H9 (cell line): ENCODE results near the gene MAP3K21. TPM values are rescaled to one million over a fixed set of nuclear protein-coding genes. Genes with fewer than 3 reads are reported as not detected.

ENCODE experiments used
- DNase-seq: peaks from one replicate; pipeline ENCODE4 v3.0.0-alpha.2; 2017
- H2AFZ ChIP-seq: one replicate; pipeline ENCODE4 v1.6.1; 2013; ENCODE audit warnings: mild to moderate bottlenecking, low read length, control low read depth, moderate library complexity
- H2AK5ac ChIP-seq: 2 replicates; pipeline ENCODE4 v1.6.1; 2013; ENCODE audit warnings: low read length, control low read depth, mixed read lengths; ENCODE audit not compliant: insufficient read length
- H2BK120ac ChIP-seq: one replicate; pipeline ENCODE4 v1.6.1; 2013; ENCODE audit warnings: low read depth, mild to moderate bottlenecking, low read length, control low read depth, inconsistent platforms; ENCODE audit not compliant: poor library complexity, severe bottlenecking
- H2BK12ac ChIP-seq: 2 replicates; pipeline ENCODE4 v1.6.1; 2013; ENCODE audit warnings: low read length, control low read depth, mixed read lengths, low read depth; ENCODE audit not compliant: insufficient read length
- H2BK15ac ChIP-seq: 2 replicates; pipeline ENCODE4 v1.6.1; 2013; ENCODE audit warnings: low read depth, low read length, control low read depth
- H2BK20ac ChIP-seq: one replicate; pipeline ENCODE4 v1.6.1; 2013; ENCODE audit warnings: low read depth, mild to moderate bottlenecking, low read length, control low read depth, inconsistent platforms; ENCODE audit not compliant: poor library complexity, severe bottlenecking
- H2BK5ac ChIP-seq: 2 replicates; pipeline ENCODE4 v1.6.1; 2013; ENCODE audit warnings: low read length, control low read depth, mixed read lengths; ENCODE audit not compliant: insufficient read length
- H3K14ac ChIP-seq: 2 replicates; pipeline ENCODE4 v1.6.1; 2013; ENCODE audit warnings: low read length, control low read depth; ENCODE audit not compliant: insufficient read depth
- H3K18ac ChIP-seq: 2 replicates; pipeline ENCODE4 v1.6.1; 2013; ENCODE audit warnings: low read depth, mild to moderate bottlenecking, mixed read lengths, low read length, control low read depth; ENCODE audit not compliant: insufficient read length
- H3K23ac ChIP-seq: 2 replicates; pipeline ENCODE4 v1.6.1; 2013; ENCODE audit warnings: low read length, control low read depth, mixed read lengths, low read depth; ENCODE audit not compliant: insufficient read length
- H3K23me2 ChIP-seq: 2 replicates; pipeline ENCODE4 v1.6.1; 2013; ENCODE audit warnings: low read depth, mild to moderate bottlenecking, mixed read lengths, low read length, control low read depth; ENCODE audit not compliant: insufficient read length, poor library complexity, severe bottlenecking
- H3K27ac ChIP-seq: 2 replicates; pipeline ENCODE4 v1.5.1; 2013; ENCODE audit warnings: low read length, control low read depth, mixed read lengths, low read depth; ENCODE audit not compliant: insufficient read length
- H3K27me3 ChIP-seq: 2 replicates; pipeline ENCODE4 v1.6.1; 2013; ENCODE audit warnings: low read length, control low read depth, inconsistent platforms; ENCODE audit not compliant: insufficient read depth
- H3K4ac ChIP-seq: 2 replicates; pipeline ENCODE4 v1.6.1; 2013; ENCODE audit warnings: low read depth, mild to moderate bottlenecking, control low read depth, inconsistent platforms, low read length, moderate library complexity
- H3K4me1 ChIP-seq: 2 replicates; pipeline ENCODE4 v1.6.1; 2013; ENCODE audit warnings: low read length, control low read depth, inconsistent platforms; ENCODE audit not compliant: insufficient read depth
- H3K4me2 ChIP-seq: 2 replicates; pipeline ENCODE4 v1.6.1; 2013; ENCODE audit warnings: low read length, control low read depth, mixed read lengths; ENCODE audit not compliant: insufficient read length, insufficient read depth
- H3K56ac ChIP-seq: 2 replicates; pipeline ENCODE4 v1.6.1; 2013; ENCODE audit warnings: low read depth, mild to moderate bottlenecking, mixed read lengths, low read length, control low read depth; ENCODE audit not compliant: insufficient read length
- H3K79me1 ChIP-seq: 2 replicates; pipeline ENCODE4 v1.6.1; 2013; ENCODE audit warnings: low read depth, mild to moderate bottlenecking, moderate library complexity, low read length, control low read depth, inconsistent platforms; ENCODE audit not compliant: insufficient read depth, poor library complexity, severe bottlenecking
- H3K79me2 ChIP-seq: 2 replicates; pipeline ENCODE4 v1.6.1; 2013; ENCODE audit warnings: low read length, control low read depth, inconsistent platforms; ENCODE audit not compliant: insufficient read depth
- H3K9ac ChIP-seq: 2 replicates; pipeline ENCODE4 v1.6.1; 2013; ENCODE audit warnings: low read length, control low read depth, mixed read lengths; ENCODE audit not compliant: insufficient read length; ENCODE audit errors: extremely low read depth
- H3K9me3 ChIP-seq: one replicate; pipeline ENCODE4 v1.6.1; 2013; ENCODE audit warnings: low read depth, low read length, inconsistent platforms; ENCODE audit not compliant: control insufficient read depth
- H3T11ph ChIP-seq: one replicate; pipeline ENCODE4 v1.6.1; 2013; ENCODE audit warnings: mild to moderate bottlenecking, low read length, control low read depth, inconsistent platforms
- H4K20me1 ChIP-seq: one replicate; pipeline ENCODE4 v1.6.1; 2013; ENCODE audit not compliant: control insufficient read depth, insufficient read length, insufficient read depth
- H4K5ac ChIP-seq: 2 replicates; pipeline ENCODE4 v1.6.1; 2013; ENCODE audit warnings: low read depth, mild to moderate bottlenecking, mixed read lengths, low read length, control low read depth; ENCODE audit not compliant: insufficient read length
- H4K8ac ChIP-seq: replicated peaks from 2 replicates; pipeline ENCODE4 v1.6.1; 2013; ENCODE audit warnings: low read length, control low read depth, mixed read lengths, low read depth; ENCODE audit not compliant: insufficient read length
- H4K91ac ChIP-seq: 2 replicates; pipeline ENCODE4 v1.6.1; 2013; ENCODE audit warnings: low read depth, mild to moderate bottlenecking, moderate library complexity, mixed read lengths, low read length, control low read depth; ENCODE audit not compliant: insufficient read length
- H3K27ac Mint-ChIP-seq, 3 experiments: 2 replicates in 2 of 3; 3 replicates in 1 of 3; pipeline ENCODE4 v1.8.0; 2020 to 2021; ENCODE audit warnings: mixed read lengths in 3 of 3, mild to moderate bottlenecking in 1 of 3, moderate library complexity in 1 of 3
- H3K27me3 Mint-ChIP-seq: 2 replicates; pipeline ENCODE4 v1.8.0; 2021; ENCODE audit warnings: low read depth, mild to moderate bottlenecking, moderate library complexity, mixed read lengths
- H3K36me3 Mint-ChIP-seq, 3 experiments: 2 replicates in 2 of 3; 3 replicates in 1 of 3; pipeline ENCODE4 v1.8.0; 2020 to 2021; ENCODE audit warnings: low read depth in 3 of 3, mixed read lengths in 3 of 3; ENCODE audit not compliant: insufficient read depth in 1 of 3
- H3K4me1 Mint-ChIP-seq, 2 experiments: 2 replicates each; pipeline ENCODE4 v1.8.0; 2020; ENCODE audit warnings: mixed read lengths in 2 of 2
- H3K4me3 Mint-ChIP-seq, 2 experiments: 2 replicates in 1 of 2; 3 replicates in 1 of 2; pipeline ENCODE4 v1.8.0; 2020 to 2021; ENCODE audit warnings: mild to moderate bottlenecking in 2 of 2, mixed read lengths in 2 of 2, moderate library complexity in 1 of 2
- H3K9me3 Mint-ChIP-seq, 2 experiments: 2 replicates in 1 of 2; 3 replicates in 1 of 2; pipeline ENCODE4 v1.8.0; 2020; ENCODE audit warnings: mild to moderate bottlenecking in 2 of 2, mixed read lengths in 2 of 2, moderate library complexity in 1 of 2
- WGBS: extraction: QIAGEN DNeasy Blood & Tissue Kit; methylation state at CpG from one replicate; pipeline ENCODE4 v1.1.7; 2013; ENCODE audit warnings: missing lambda C conversion rate, low lambda C conversion rate, mixed read lengths; ENCODE audit not compliant: insufficient read length; ENCODE audit errors: extremely low coverage; 5-methylcytosine and 5-hydroxymethylcytosine counted together
- total RNA-seq: library from RNA; stranded (reverse); gene quantifications from 2 replicates; pipeline ENCODE4 v1.2.1, GENCODE V29; 2021
- TF ChIP-seq, protein P1 (sequence below): fragments of 200-600 bp; sonication (generic); conservative IDR thresholded peaks from 3 replicates; pipeline ENCODE4 v1.8.0; 2021; ENCODE audit warnings: antibody characterized with exemption, mild to moderate bottlenecking

MAP3K21 gene
- total RNA-seq, 1 experiment from 2014 or later = 11.7 TPM

GRCh38 chr1:233406994-233407631, 79.6 kb downstream of the MAP3K21 start:
- no peaks in the 10 kb centered on the region for H3K9me3 ChIP-seq
- H3K56ac ChIP-seq = no peak overlapping the region
- no peaks in the 10 kb centered on the region for H3K79me1 ChIP-seq
- H4K8ac ChIP-seq = no peak overlapping the region
- TF ChIP-seq, protein P1, sequence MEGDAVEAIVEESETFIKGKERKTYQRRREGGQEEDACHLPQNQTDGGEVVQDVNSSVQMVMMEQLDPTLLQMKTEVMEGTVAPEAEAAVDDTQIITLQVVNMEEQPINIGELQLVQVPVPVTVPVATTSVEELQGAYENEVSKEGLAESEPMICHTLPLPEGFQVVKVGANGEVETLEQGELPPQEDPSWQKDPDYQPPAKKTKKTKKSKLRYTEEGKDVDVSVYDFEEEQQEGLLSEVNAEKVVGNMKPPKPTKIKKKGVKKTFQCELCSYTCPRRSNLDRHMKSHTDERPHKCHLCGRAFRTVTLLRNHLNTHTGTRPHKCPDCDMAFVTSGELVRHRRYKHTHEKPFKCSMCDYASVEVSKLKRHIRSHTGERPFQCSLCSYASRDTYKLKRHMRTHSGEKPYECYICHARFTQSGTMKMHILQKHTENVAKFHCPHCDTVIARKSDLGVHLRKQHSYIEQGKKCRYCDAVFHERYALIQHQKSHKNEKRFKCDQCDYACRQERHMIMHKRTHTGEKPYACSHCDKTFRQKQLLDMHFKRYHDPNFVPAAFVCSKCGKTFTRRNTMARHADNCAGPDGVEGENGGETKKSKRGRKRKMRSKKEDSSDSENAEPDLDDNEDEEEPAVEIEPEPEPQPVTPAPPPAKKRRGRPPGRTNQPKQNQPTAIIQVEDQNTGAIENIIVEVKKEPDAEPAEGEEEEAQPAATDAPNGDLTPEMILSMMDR = no peak
- no peak overlapping the region for H2AFZ ChIP-seq
- no peaks in the 10 kb centered on the region for H3K27me3 Mint-ChIP-seq
- DNase-seq = no peak
- no peak overlapping the region for H3K4ac ChIP-seq
- no peak overlapping the region for H3T11ph ChIP-seq
- H2AK5ac ChIP-seq = no peak overlapping the region
- H3K36me3 Mint-ChIP-seq = peaks cover 4 to 21% (median 12%) of the 10 kb centered on the region in 3 experiments; a peak in 4 of 7 replicates
- no peak overlapping the region for H3K27ac Mint-ChIP-seq
- no peak overlapping the region for H3K4me3 Mint-ChIP-seq
- no peaks in the 10 kb centered on the region for H4K20me1 ChIP-seq
- H2BK12ac ChIP-seq = no peak overlapping the region
- no peak overlapping the region for H3K9ac ChIP-seq
- H3K18ac ChIP-seq = no peak overlapping the region
- no peak overlapping the region for H2BK15ac ChIP-seq
- H3K27ac ChIP-seq = no peak overlapping the region
- H3K79me2 ChIP-seq = no peaks in the 10 kb centered on the region
- peaks cover 8 to 18% of the 10 kb centered on the region in 2 experiments for H3K9me3 Mint-ChIP-seq
- H3K23ac ChIP-seq = no peak overlapping the region
- H2BK120ac ChIP-seq = no peak overlapping the region
- no peak overlapping the region for H4K5ac ChIP-seq
- H3K4me2 ChIP-seq = no peak overlapping the region
- no peaks in the 10 kb centered on the region for H3K27me3 ChIP-seq
- no peaks in the 10 kb centered on the region for H3K4me1 ChIP-seq
- WGBS = no CpG with 5 or more reads among the region's 6 CpGs
- no peak overlapping the region for H2BK5ac ChIP-seq
- no peak overlapping the region for H4K91ac ChIP-seq
- no peaks in the 10 kb centered on the region for H3K23me2 ChIP-seq
- H2BK20ac ChIP-seq = no peak overlapping the region
- peaks cover 4 to 7% of the 10 kb centered on the region in 2 experiments for H3K4me1 Mint-ChIP-seq
- no peak overlapping the region for H3K14ac ChIP-seq
